Lung (tissue), 12 donors: ENCODE data around the gene PRKCA. TPM values are rescaled to one million over a fixed set of nuclear protein-coding genes. Genes with fewer than 3 reads are reported as not detected.

ENCODE experiments used
- ATAC-seq: fragments of 200-7000 bp; cut with Tn5 transposase; one replicate; pipeline ENCODE4 v1.9.1; 2020; ENCODE audit warnings: moderate number of reproducible peaks; ENCODE audit not compliant: insufficient read depth, low FRiP score
- DNase-seq, 3 donors: peaks; one replicate each; pipeline ENCODE4 v3.0.0-alpha.2; 2013 to 2017
- H3K27ac ChIP-seq, 2 donors: one replicate each; pipeline ENCODE4 v1.5.1; 2013; ENCODE audit warnings: mild to moderate bottlenecking in 2 of 2, moderate library complexity in 2 of 2, control low read depth in 1 of 2, inconsistent platforms in 1 of 2, low read depth in 1 of 2, low read length in 1 of 2
- H3K27me3 ChIP-seq, 3 donors: one replicate each; pipeline ENCODE4 v1.5.1; 2013; ENCODE audit warnings: low read length in 2 of 3; ENCODE audit not compliant: control insufficient read depth in 3 of 3, insufficient read depth in 3 of 3
- H3K36me3 ChIP-seq, 4 donors: one replicate each; pipeline ENCODE4 v1.5.1; 2013; ENCODE audit warnings: low read length in 4 of 4, mild to moderate bottlenecking in 1 of 4, moderate library complexity in 1 of 4; ENCODE audit not compliant: control insufficient read depth in 4 of 4, insufficient read depth in 4 of 4
- H3K4me1 ChIP-seq, 5 donors: one replicate each; pipeline ENCODE4 v1.5.1; 2013; ENCODE audit warnings: low read length in 5 of 5, mild to moderate bottlenecking in 2 of 5, moderate library complexity in 1 of 5; ENCODE audit not compliant: control insufficient read depth in 5 of 5, insufficient read depth in 5 of 5
- H3K4me3 ChIP-seq: one replicate; pipeline ENCODE4 v1.5.1; 2013; ENCODE audit warnings: mild to moderate bottlenecking, control low read depth, moderate library complexity
- H3K9ac ChIP-seq, 2 donors: one replicate each; pipeline ENCODE4 v1.5.1; 2013; ENCODE audit warnings: low read length in 2 of 2, control low read depth in 1 of 2; ENCODE audit not compliant: insufficient read depth in 1 of 2
- H3K9me3 ChIP-seq, 4 donors: one replicate each; pipeline ENCODE4 v1.5.1; 2013; ENCODE audit warnings: low read length in 3 of 4, mild to moderate bottlenecking in 1 of 4, moderate library complexity in 1 of 4; ENCODE audit not compliant: control insufficient read depth in 4 of 4, insufficient read depth in 3 of 4
- WGBS, 2 donors: extraction: QIAGEN DNeasy Blood & Tissue Kit; methylation state at CpG; one replicate each; pipeline ENCODE4 v1.1.7; 2013; 5-methylcytosine and 5-hydroxymethylcytosine counted together
- polyA plus RNA-seq, 2 donors: library from polyadenylated mRNA; stranded (reverse); fragments of 200-250 nt; gene quantifications; one replicate each; pipeline ENCODE4 v1.2.1, GENCODE V29; 2013
- total RNA-seq, 2 donors: library from RNA; depleted of rRNA in 1 of 2; stranded (reverse); fragments of >200 nt in 1 of 2; gene quantifications; one replicate each; pipeline ENCODE4 v1.2.1, GENCODE V29; 2014 to 2021
- TF ChIP-seq, protein P1 (sequence below): IDR thresholded peaks from 2 replicates; pipeline ENCODE4 v1.5.1; 2012; ENCODE audit warnings: mild to moderate bottlenecking; ENCODE audit errors: control extremely low read depth, extremely low read depth
- donor health status: control.
- donor health status: control.
- donor health status: Bipolar disorder and iron deficiency.
- donor health status: healthy.
- donor health status: DM: yes; HTN: yes; CAD: no.

Gene PRKCA
- total and polyA plus RNA-seq, 4 donors: 3.4 to 34.8 (median 13.8) TPM

DNA sequence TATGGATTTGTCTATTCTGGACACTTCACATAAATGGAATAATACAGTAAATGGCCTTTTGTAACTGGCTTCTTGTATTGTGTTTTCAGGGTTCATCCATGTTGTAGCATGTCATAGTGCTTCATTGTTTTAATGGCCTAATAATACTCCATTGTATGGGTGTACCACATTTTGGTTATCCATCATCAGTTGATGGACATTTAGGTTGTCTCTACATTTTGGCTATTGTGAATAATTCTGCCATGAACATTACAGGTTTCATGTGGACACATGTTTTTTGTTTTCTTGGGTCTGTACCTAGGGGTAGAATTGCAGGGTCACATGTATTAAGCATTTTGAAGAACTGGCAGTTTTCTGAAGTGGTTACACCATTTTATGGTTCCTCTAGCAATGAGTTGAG is 309.0 kb downstream of the PRKCA start:
- TF ChIP-seq, protein P1, sequence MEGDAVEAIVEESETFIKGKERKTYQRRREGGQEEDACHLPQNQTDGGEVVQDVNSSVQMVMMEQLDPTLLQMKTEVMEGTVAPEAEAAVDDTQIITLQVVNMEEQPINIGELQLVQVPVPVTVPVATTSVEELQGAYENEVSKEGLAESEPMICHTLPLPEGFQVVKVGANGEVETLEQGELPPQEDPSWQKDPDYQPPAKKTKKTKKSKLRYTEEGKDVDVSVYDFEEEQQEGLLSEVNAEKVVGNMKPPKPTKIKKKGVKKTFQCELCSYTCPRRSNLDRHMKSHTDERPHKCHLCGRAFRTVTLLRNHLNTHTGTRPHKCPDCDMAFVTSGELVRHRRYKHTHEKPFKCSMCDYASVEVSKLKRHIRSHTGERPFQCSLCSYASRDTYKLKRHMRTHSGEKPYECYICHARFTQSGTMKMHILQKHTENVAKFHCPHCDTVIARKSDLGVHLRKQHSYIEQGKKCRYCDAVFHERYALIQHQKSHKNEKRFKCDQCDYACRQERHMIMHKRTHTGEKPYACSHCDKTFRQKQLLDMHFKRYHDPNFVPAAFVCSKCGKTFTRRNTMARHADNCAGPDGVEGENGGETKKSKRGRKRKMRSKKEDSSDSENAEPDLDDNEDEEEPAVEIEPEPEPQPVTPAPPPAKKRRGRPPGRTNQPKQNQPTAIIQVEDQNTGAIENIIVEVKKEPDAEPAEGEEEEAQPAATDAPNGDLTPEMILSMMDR: no peak
- H3K9me3 ChIP-seq: peaks cover 0 to 5% (median under 1%) of the 10 kb centered on the region in 4 donors
- no peak for DNase-seq
- no peak overlapping the region for H3K4me3 ChIP-seq
- no peaks in the 10 kb centered on the region for H3K27me3 ChIP-seq
- H3K27ac ChIP-seq: no peak overlapping the region
- H3K9ac ChIP-seq: no peak overlapping the region
- H3K4me1 ChIP-seq: peaks cover 0 to 22% (median 9%) of the 10 kb centered on the region in 5 donors
- no peaks in the 10 kb centered on the region for H3K36me3 ChIP-seq
- no peak for ATAC-seq

DNA sequence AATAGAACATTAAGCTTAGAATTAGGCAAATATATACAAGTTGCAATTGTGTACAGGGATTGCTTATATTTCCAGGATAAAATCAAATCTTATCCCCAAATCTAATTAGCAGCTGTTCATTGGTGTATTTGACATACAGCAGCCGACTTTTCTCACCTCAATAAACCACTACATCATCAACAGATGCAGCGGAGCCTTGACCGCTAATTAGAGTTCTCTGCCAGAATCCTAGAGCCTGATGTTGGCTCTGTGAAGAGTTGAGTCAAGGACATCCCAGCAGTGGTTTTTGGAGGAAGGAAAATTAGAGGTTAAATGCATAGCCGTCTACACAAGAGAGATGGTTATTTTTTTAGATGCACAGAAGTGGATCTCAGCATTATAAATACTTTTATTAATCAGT is 310.6 kb downstream of the PRKCA start:
- ATAC-seq: no peak
- Histone ChIP-seq H3K9me3 (peaks cover 0 to 5% (median under 1%) of the 10 kb centered on the region in 4 donors), H3K4me3 (no peak overlapping the region), H3K9ac (no peak overlapping the region), H3K36me3 (no peaks in the 10 kb centered on the region), H3K27me3 (no peaks in the 10 kb centered on the region), H3K4me1 (peaks cover 0 to 13% (median 9%) of the 10 kb centered on the region in 5 donors), H3K27ac (no peak overlapping the region)
- TF ChIP-seq, protein P1: no peak
- 79 to 87% methylated on average over 4 of the region's 4 CpGs for WGBS, 2 donors
- DNase-seq: peak in 1 of 3 donors; percentile 43

DNA sequence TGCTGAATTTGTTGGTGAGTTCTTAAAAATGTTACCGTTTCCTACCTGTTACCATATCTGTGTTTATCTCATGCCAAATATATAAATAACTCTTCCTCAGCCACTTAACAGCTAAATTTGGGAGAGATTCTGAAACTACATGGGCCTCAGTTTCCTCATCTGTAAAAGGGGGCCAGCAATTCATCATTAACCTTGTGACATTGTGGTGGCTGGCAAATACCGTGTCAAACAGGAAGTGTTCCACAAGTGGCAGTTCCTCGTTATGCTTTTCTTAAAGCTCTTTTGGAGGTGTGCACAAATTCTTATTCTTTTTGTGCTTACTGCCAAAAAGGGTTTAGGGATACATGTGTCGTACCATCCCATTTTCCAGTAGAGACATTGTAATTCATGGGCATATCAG is 312.1 kb downstream of the PRKCA start:
- ATAC-seq (no peak), DNase-seq (no peak)
- 46 to 51% methylated on average over 4 of the region's 4 CpGs for WGBS, 2 donors
- TF ChIP-seq, protein P1: no peak
- Histone ChIP-seq H3K27me3 (no peaks in the 10 kb centered on the region), H3K4me3 (no peak overlapping the region), H3K27ac (no peak overlapping the region), H3K9ac (no peak overlapping the region), H3K4me1 (peaks cover 0 to 13% (median 9%) of the 10 kb centered on the region in 5 donors), H3K36me3 (no peaks in the 10 kb centered on the region), H3K9me3 (peaks cover 0 to 5% (median under 1%) of the 10 kb centered on the region in 4 donors)

DNA sequence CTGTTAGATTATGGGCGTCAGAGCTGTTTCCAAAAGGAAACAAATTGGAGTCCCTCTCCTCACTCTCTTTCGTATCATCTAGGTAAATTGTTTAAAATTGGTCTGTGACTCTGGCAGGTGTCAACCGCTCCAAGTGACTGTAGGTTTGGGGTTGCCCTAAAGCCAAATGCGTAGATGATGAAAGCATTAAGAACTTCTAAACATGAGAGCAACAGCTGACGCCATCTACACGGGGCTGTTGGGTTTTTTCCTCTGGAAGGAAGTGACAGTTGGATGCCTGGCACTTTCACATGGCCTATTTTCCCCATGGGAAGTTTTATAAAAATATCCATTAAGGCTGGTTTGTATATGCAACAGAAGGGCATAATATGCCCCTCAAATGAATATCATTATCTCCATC is 316.8 kb downstream of the PRKCA start:
- H3K4me3 ChIP-seq: no peak overlapping the region
- ATAC-seq (no peak), DNase-seq (no peak)
- no peak overlapping the region for H3K9ac ChIP-seq
- TF ChIP-seq, protein P1: no peak
- H3K4me1 ChIP-seq: peaks cover 0 to 17% (median 9%) of the 10 kb centered on the region in 5 donors
- no peaks in the 10 kb centered on the region for H3K36me3 ChIP-seq
- WGBS, 2 donors: 76 to 79% methylated on average over 6 of the region's 6 CpGs
- no peaks in the 10 kb centered on the region for H3K27me3 ChIP-seq
- H3K9me3 ChIP-seq: no peaks in the 10 kb centered on the region
- no peak overlapping the region for H3K27ac ChIP-seq
